Subcutaneous abdominal adipose tissue (tissue), 5 donors: ENCODE measurements around the gene IFNLR1.

Experiments
- H3K27ac ChIP-seq: one replicate; pipeline ENCODE4 v1.7.0; 2013; ENCODE audit warnings: low read depth, mild to moderate bottlenecking, inconsistent platforms, low read length, moderate library complexity
- H3K27me3 ChIP-seq, 5 donors: one replicate each; pipeline ENCODE4 v1.7.0; 2013; ENCODE audit warnings: low read length in 5 of 5, inconsistent platforms in 1 of 5; ENCODE audit not compliant: control insufficient read depth in 5 of 5, insufficient read depth in 4 of 5
- H3K36me3 ChIP-seq, 5 donors: one replicate each; pipeline ENCODE4 v1.7.0; 2013; ENCODE audit warnings: low read length in 5 of 5; ENCODE audit not compliant: control insufficient read depth in 5 of 5, insufficient read depth in 5 of 5
- H3K4me1 ChIP-seq, 5 donors: one replicate each; pipeline ENCODE4 v1.7.0; 2013; ENCODE audit warnings: low read length in 5 of 5, mild to moderate bottlenecking in 3 of 5, moderate library complexity in 1 of 5; ENCODE audit not compliant: control insufficient read depth in 5 of 5, insufficient read depth in 5 of 5
- H3K4me3 ChIP-seq, 5 donors: one replicate each; pipeline ENCODE4 v1.7.0; 2013; ENCODE audit warnings: low read length in 5 of 5, low read depth in 1 of 5
- H3K9ac ChIP-seq, 5 donors: one replicate each; pipeline ENCODE4 v1.7.0; 2013; ENCODE audit warnings: low read length in 5 of 5, mild to moderate bottlenecking in 4 of 5, moderate library complexity in 3 of 5
- H3K9me3 ChIP-seq, 5 donors: one replicate each; pipeline ENCODE4 v1.7.0; 2013; ENCODE audit warnings: low read length in 5 of 5; ENCODE audit not compliant: control insufficient read depth in 5 of 5
- donor health status: healthy.
- donor health status: healthy.
- donor health status: healthy.
- donor health status: healthy.
- donor health status: healthy.

Gene IFNLR1

GRCh38 chr1:24111262-24111995, 75.7 kb downstream of the IFNLR1 start:
- no peaks in the 10 kb centered on the region for H3K9me3 ChIP-seq
- H3K9ac ChIP-seq, result peak overlapping the region in 1 of 5 donors; percentile 41
- H3K4me3 ChIP-seq, result no peak overlapping the region
- peaks cover 2 to 38% (median 30%) of the 10 kb centered on the region in 5 donors for H3K4me1 ChIP-seq
- peaks cover 0 to 27% (median 6%) of the 10 kb centered on the region in 5 donors for H3K27me3 ChIP-seq
- no peaks in the 10 kb centered on the region for H3K36me3 ChIP-seq
- no peak overlapping the region for H3K27ac ChIP-seq

- Histone ChIP-seq H3K9ac (peak overlapping the region in 1 of 5 donors; percentile 41), H3K9me3 (no peaks in the 10 kb centered on the region), H3K4me3 (no peak overlapping the region), H3K27me3 (peaks cover 0 to 26% (median 3%) of the 10 kb centered on the region in 5 donors), H3K4me1 (peaks cover 2 to 38% (median 30%) of the 10 kb centered on the region in 5 donors), H3K27ac (no peak overlapping the region), H3K36me3 (no peaks in the 10 kb centered on the region)
Observed at GRCh38 chr1:24110642-24111261, 76.3 kb downstream of the IFNLR1 start.

- H3K27ac ChIP-seq, result no peak overlapping the region
- no peaks in the 10 kb centered on the region for H3K36me3 ChIP-seq
- H3K4me3 ChIP-seq, result no peak overlapping the region
Observed at GRCh38 chr1:24109686-24110475, 77.2 kb downstream of the IFNLR1 start.

DNA sequence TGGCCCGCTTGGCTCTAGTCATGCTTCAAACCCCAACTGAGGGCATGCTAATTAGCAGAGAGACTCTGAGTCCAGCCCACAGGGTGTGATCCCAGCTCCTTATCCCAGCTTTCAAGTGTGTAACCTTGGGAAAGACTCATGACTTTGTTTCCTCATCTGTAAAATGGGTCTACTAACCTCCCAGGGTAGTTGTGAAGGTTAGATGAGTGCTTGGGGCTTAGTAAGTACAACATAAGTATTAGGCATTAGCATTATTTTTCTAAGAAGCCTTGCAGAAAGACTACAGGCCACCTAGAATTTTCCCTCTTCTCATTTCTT, 78.0 kb downstream of the IFNLR1 start:
- no peak overlapping the region for H3K4me3 ChIP-seq
- peaks cover 0 to 22% (median 3%) of the 10 kb centered on the region in 5 donors for H3K27me3 ChIP-seq
- no peak overlapping the region for H3K9ac ChIP-seq
- peaks cover 2 to 38% (median 30%) of the 10 kb centered on the region in 5 donors for H3K4me1 ChIP-seq
- no peaks in the 10 kb centered on the region for H3K36me3 ChIP-seq
- no peak overlapping the region for H3K27ac ChIP-seq
- H3K9me3 ChIP-seq, result no peaks in the 10 kb centered on the region

More at GRCh38 chr1:24109686-24110475, 77.2 kb downstream of the IFNLR1 start:
- Histone ChIP-seq H3K4me1 (peaks cover 2 to 38% (median 30%) of the 10 kb centered on the region in 5 donors), H3K9ac (peak overlapping the region in 1 of 5 donors; percentile 30), H3K9me3 (no peaks in the 10 kb centered on the region), H3K27me3 (peaks cover 0 to 22% (median 3%) of the 10 kb centered on the region in 5 donors)

- peaks cover 0 to 20% (median 3%) of the 10 kb centered on the region in 5 donors for H3K27me3 ChIP-seq
- no peak overlapping the region for H3K27ac ChIP-seq
- H3K4me1 ChIP-seq, result peaks cover 2 to 38% (median 30%) of the 10 kb centered on the region in 5 donors
- H3K4me3 ChIP-seq, result no peak overlapping the region
- H3K9me3 ChIP-seq, result no peaks in the 10 kb centered on the region
- H3K36me3 ChIP-seq, result no peaks in the 10 kb centered on the region
- no peak overlapping the region for H3K9ac ChIP-seq
Observed at GRCh38 chr1:24108334-24109165, 78.5 kb downstream of the IFNLR1 start.

- H3K4me1 ChIP-seq, result peaks cover 2 to 48% (median 35%) of the 10 kb centered on the region in 5 donors
- H3K36me3 ChIP-seq, result no peaks in the 10 kb centered on the region
- no peak overlapping the region for H3K4me3 ChIP-seq
- H3K9ac ChIP-seq, result no peak overlapping the region
- no peak overlapping the region for H3K27ac ChIP-seq
- peaks cover 0 to 15% (median 2%) of the 10 kb centered on the region in 5 donors for H3K27me3 ChIP-seq
- no peaks in the 10 kb centered on the region for H3K9me3 ChIP-seq
Observed at GRCh38 chr1:24107462-24108138, 79.5 kb downstream of the IFNLR1 start.

GRCh38 chr1:24105368-24106160, 81.5 kb downstream of the IFNLR1 start:
- H3K4me3 ChIP-seq, result no peak overlapping the region
- H3K9me3 ChIP-seq, result no peaks in the 10 kb centered on the region
- no peak overlapping the region for H3K27ac ChIP-seq
- H3K4me1 ChIP-seq, result peaks cover 0 to 33% (median 22%) of the 10 kb centered on the region in 5 donors
- no peak overlapping the region for H3K9ac ChIP-seq
- H3K36me3 ChIP-seq, result no peaks in the 10 kb centered on the region
- peaks cover 0 to 9% (median 0%) of the 10 kb centered on the region in 5 donors for H3K27me3 ChIP-seq

- Histone ChIP-seq H3K27ac (no peak overlapping the region), H3K4me3 (no peak overlapping the region), H3K9me3 (no peaks in the 10 kb centered on the region), H3K36me3 (no peaks in the 10 kb centered on the region), H3K9ac (no peak overlapping the region), H3K4me1 (peaks cover 0 to 30% (median 22%) of the 10 kb centered on the region in 5 donors), H3K27me3 (peaks cover 0 to 5% (median 0%) of the 10 kb centered on the region in 5 donors)
Observed at GRCh38 chr1:24104854-24105253, 82.2 kb downstream of the IFNLR1 start.
